ENCODE data around the gene C1orf141. TPM values are rescaled to one million over a fixed set of nuclear protein-coding genes. Genes with fewer than 3 reads are reported as not detected.

C1orf141 gene
- total and polyA plus RNA-seq, 4 donors: not detected

Small RNAs within 50 kb of the gene (small RNA-seq; reads per million reads assigned to genes)
- not detected for gene RF00322

Other genes with a start within 250 kb of the C1orf141 start
- gene DNAI4, start 210.1 kb downstream of the C1orf141 start, total RNA-seq: 1 to 10 TPM; 1.3 to 1.8 TPM
- under 1 TPM; 0.42 to 0.43 TPM for gene DNAI4, start 210.1 kb downstream of the C1orf141 start, polyA plus RNA-seq
- gene MIER1, start 210.0 kb downstream of the C1orf141 start, total RNA-seq: 10 to 100 TPM; 15.6 to 17.7 TPM
- 10 to 100 TPM in 1 of 2 donors, 1 to 10 TPM in 1; 7.3 to 23.2 TPM for gene MIER1, start 210.0 kb downstream of the C1orf141 start, polyA plus RNA-seq
- 100 to 1,000 TPM in 1 of 2 donors, 10 to 100 TPM in 1; 30.9 to 100 TPM for gene SLC35D1, start 80.8 kb downstream of the C1orf141 start, total RNA-seq
- 10 to 100 TPM; 22.9 to 28.1 TPM for gene SLC35D1, start 80.8 kb downstream of the C1orf141 start, polyA plus RNA-seq
- gene IL23R, start 31.5 kb upstream of the C1orf141 start, total RNA-seq: under 1 TPM; 0.08 to 0.09 TPM
- not detected for gene IL23R, start 31.5 kb upstream of the C1orf141 start, polyA plus RNA-seq
- gene IL12RB2, start 172.9 kb upstream of the C1orf141 start, total RNA-seq: 1 to 10 TPM in 1 of 2 donors, under 1 TPM in 1; 0.50 to 1.3 TPM
- gene IL12RB2, start 172.9 kb upstream of the C1orf141 start, polyA plus RNA-seq: under 1 TPM; 0.06 to 0.67 TPM

All from liver (tissue), 5 donors.